Measurements from ENCODE around the gene NUDT22. TPM values are rescaled to one million over a fixed set of nuclear protein-coding genes. Genes with fewer than 3 reads are reported as not detected.

The NUDT22 gene
- total and polyA plus RNA-seq, 5 donors, result 65.7 to 82.1 (median 76.9) TPM

DNA sequence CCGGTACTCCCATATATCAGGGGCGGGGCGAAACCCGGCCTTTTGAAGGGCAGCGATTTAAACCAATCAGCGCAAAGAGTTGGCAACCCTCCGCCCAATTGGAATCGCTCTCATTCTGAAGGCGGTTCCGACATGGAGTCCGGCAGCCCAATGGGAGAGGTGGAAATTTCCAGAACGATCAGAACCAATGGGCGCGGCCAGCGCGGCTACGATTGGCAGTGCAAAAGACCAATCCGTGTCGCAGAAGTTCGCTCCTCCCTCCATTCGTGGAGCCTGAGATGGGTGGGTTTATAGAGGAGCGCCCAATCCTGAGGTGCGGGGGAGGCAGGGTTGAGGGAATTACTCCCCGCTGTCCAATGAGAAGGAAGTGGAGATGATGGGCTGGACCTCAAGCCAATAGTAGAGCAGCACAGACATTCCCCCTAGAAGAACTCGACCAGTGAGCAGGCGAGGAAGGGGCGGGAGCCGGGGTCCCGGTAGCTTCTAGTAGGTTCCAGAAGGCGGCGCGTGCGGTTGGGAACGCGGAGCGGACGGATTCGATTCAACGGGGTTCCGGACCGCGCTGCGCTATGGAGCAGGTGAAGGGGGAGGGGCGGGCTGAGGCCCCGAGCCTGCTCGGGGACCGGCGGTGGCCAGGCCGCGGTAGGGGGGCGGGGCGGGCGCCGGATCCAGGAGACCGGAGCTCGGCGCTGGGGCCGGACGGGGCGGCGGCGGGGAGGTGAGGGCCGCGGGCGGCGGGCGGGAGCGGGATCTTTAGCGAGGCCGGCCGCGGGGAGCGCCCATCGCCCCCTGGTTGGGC is 40.2 kb upstream of the NUDT22 start, which contains the start of gene STIP1:
TSS of gene STIP1 (plus strand) at position 479 of the 799 bp plus-strand sequence. CDS start at position 570, 91 bp downstream.
- intact Hi-C loops (cut with DNase I), result loop anchor here in 1 of 4 donors (5.0 kb wide), 1 partner anchor 116 kb away; the partner anchor contains the start of gene CATSPERZ
- peak; percentile 94 to 95 for ATAC-seq
- H3K9me3 ChIP-seq (ENCODE audit: control insufficient read depth, low read length), result no peaks in the 10 kb centered on the region
- DNase-seq, result peak; percentile 99
- no peaks in the 10 kb centered on the region for H3K27me3 ChIP-seq (ENCODE audit: control insufficient read depth, insufficient read depth)
- under 1% methylated on average over 74 of the region's 74 CpGs for WGBS
- peak within 1 kb of the TSS; percentile 54 for H3K4me3 ChIP-seq (ENCODE audit: low read length)
- peaks cover 6% of the 10 kb centered on the region for H3K4me1 ChIP-seq (ENCODE audit: control insufficient read depth, insufficient read depth, low read length)
- peak within 1 kb of the TSS; percentile 89 for H3K27ac ChIP-seq (ENCODE audit: low read length)

DNA sequence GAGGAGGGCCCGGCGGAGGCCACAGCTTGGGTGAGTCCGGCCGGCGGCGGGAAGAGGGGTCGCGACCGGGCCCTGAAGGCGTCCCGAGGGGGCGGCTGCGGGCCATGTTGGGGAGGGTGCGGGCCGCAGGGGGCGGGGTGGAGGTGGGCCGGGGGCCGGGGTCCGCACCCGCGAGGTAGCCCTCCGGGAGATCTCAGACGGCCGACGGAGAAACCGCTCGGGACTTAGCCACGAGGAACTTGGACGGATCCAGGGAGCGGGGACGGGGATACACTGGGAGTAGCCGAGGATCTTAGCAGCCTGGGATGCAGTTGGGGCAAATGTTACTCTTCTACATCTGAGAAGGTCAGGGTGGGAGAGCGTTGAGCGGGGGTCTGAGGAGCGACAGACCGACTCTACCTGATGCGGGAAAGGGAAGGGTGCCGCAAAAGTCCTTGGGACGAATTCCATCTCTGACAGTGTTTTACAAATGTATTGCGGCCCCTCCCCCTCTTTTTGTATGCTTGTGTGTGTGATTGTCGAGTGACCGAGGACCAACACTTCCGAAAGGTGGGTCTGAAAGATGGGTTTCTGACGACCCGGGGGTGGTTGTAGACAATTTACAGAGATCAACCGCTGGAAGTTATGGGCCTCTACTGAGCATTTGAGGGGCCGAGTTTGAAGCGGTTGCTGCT is 39.4 kb upstream of the NUDT22 start:
- H3K9me3 ChIP-seq (ENCODE audit: control insufficient read depth, low read length), result no peaks in the 10 kb centered on the region
- H3K4me1 ChIP-seq (ENCODE audit: control insufficient read depth, insufficient read depth, low read length), result peaks cover 6% of the 10 kb centered on the region
- H3K27me3 ChIP-seq (ENCODE audit: control insufficient read depth, insufficient read depth), result no peaks in the 10 kb centered on the region
- intact Hi-C loops (cut with DNase I), result loop anchor here in 1 of 4 donors (5.0 kb wide), 1 partner anchor 116 kb away; the partner anchor contains the start of gene CATSPERZ
- no peak overlapping the region for H3K4me3 ChIP-seq (ENCODE audit: low read length)
- peak in 1 of 3 donors; percentile 24 for DNase-seq
- under 1% methylated on average over 48 of the region's 48 CpGs for WGBS
- ATAC-seq, result no peak
- H3K27ac ChIP-seq (ENCODE audit: low read length), result no peak overlapping the region

DNA sequence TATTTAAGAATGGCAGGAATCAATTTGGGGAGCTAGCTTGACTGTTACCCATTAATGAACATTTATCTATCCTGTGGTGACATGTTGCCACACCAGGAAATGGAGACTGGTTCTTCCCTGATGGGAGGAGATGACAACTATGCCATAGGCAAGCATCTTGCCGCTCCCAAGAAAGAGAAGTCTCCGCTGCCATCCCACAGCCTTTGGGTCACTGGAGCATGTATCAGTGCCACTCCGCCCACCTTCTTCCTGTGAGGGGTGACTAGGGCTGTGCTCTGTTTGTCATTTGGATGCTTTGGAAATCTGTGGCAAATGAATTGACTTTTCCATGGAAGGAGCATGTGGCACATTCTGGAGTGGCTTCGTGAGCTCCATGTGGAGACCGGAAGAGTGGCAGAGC is 33.6 kb upstream of the NUDT22 start:
- WGBS, result 92% methylated on average over 5 of the region's 5 CpGs
- Histone ChIP-seq H3K27me3 (ENCODE audit: control insufficient read depth, insufficient read depth) (no peaks in the 10 kb centered on the region), H3K27ac (ENCODE audit: low read length) (no peak overlapping the region), H3K9me3 (ENCODE audit: control insufficient read depth, low read length) (no peaks in the 10 kb centered on the region), H3K4me1 (ENCODE audit: control insufficient read depth, insufficient read depth, low read length) (no peaks in the 10 kb centered on the region), H3K4me3 (ENCODE audit: low read length) (no peak overlapping the region)
- ATAC-seq (no peak), DNase-seq (no peak)
- intact Hi-C loops (cut with DNase I), result no loop called here

DNA sequence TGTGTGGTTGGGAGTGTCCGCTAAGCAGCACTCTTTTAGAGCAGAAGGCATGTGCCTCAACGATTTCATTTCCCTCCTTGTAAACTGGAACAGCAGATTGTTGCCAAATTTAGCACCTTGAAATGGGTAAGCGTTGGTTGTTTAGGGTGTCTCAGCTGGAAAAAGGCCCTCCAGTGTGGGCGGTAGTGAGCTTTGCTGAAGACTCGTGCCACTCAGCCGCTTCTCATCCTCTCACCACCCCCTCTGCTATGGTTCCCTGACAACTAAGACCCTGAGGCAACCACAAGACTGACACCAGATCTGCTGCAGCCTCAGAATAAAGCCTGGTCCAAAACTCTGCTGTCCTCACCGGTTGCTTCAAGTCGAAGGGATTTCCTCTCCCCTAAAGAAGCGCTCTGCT is 29.4 kb upstream of the NUDT22 start:
- Histone ChIP-seq H3K27me3 (ENCODE audit: control insufficient read depth, insufficient read depth) (no peaks in the 10 kb centered on the region), H3K4me3 (ENCODE audit: low read length) (no peak overlapping the region), H3K27ac (ENCODE audit: low read length) (no peak overlapping the region), H3K4me1 (ENCODE audit: control insufficient read depth, insufficient read depth, low read length) (no peaks in the 10 kb centered on the region), H3K9me3 (ENCODE audit: control insufficient read depth, low read length) (no peaks in the 10 kb centered on the region)
- intact Hi-C loops (cut with DNase I), result no loop called here
- no peak for DNase-seq
- ATAC-seq, result no peak
- 80% methylated on average over 9 of the region's 9 CpGs for WGBS

DNA sequence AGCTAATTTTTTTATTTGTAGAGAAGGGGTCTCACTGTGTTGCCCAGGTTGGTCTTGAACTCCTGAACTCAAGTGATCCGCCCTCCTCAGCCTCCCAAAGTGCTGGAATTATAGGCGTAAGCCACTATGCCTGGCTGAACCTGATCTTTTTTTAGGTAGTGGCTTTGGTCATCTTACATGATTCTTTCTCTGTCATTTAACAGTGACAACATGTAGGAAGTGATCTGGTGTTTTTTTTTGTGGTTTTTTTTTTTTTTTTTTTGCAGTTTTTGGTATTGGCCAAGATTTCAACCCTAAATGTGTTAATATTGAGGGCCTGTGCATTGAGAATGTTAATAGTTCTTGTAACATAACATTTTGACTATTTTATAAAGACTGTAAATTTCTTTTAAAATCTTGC is 27.6 kb upstream of the NUDT22 start:
- Histone ChIP-seq H3K4me1 (ENCODE audit: control insufficient read depth, insufficient read depth, low read length) (no peaks in the 10 kb centered on the region), H3K9me3 (ENCODE audit: control insufficient read depth, low read length) (no peaks in the 10 kb centered on the region), H3K27ac (ENCODE audit: low read length) (no peak overlapping the region), H3K27me3 (ENCODE audit: control insufficient read depth, insufficient read depth) (no peaks in the 10 kb centered on the region), H3K4me3 (ENCODE audit: low read length) (no peak overlapping the region)
- intact Hi-C loops (cut with DNase I), result no loop called here
- DNase-seq, result no peak
- no peak for ATAC-seq
- 99% methylated on average over 2 of the region's 2 CpGs for WGBS

DNA sequence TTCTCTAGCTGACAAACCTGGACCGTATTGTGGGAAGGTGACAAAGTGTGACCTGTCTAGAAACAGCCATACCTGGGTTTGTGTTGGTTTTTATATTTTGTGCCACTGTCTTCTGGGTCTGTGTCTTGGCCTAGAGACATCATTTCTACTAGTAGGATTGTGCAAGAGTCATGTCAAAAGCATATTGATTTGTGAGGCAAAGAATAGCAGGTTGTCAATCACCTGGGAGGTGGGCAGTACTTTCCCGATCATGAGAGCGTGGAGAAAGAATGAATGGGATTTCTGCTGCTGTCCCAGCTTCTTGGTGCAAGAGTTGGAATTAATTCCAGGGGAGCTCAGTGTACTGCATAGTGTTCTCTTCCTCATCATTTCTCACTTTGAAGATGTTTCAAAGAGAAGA is 24.5 kb upstream of the NUDT22 start:
- Histone ChIP-seq H3K4me3 (ENCODE audit: low read length) (no peak overlapping the region), H3K9me3 (ENCODE audit: control insufficient read depth, low read length) (no peaks in the 10 kb centered on the region), H3K27ac (ENCODE audit: low read length) (no peak overlapping the region), H3K4me1 (ENCODE audit: control insufficient read depth, insufficient read depth, low read length) (no peaks in the 10 kb centered on the region), H3K27me3 (ENCODE audit: control insufficient read depth, insufficient read depth) (no peaks in the 10 kb centered on the region)
- no peak for DNase-seq
- WGBS, result 63% methylated on average over 3 of the region's 3 CpGs
- no peak for ATAC-seq
- intact Hi-C loops (cut with DNase I), result no loop called here

DNA sequence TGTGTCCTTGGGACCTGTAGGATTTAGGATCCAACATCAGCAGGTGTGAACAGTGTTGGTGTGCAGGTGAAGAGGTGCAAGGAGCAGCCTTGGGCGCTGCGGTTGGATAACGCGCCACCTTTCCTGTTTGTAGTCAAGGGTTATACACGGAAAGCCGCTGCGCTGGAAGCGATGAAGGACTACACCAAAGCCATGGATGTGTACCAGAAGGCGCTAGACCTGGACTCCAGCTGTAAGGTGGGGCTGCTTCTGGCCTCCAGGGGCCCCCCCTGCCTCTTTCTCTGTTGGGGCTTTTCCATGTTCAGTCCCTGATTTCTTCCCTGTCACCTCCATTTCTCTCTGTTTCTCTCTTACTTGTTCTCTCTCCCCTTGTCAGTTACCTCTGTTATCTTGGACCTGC is 23.1 kb upstream of the NUDT22 start:
- Histone ChIP-seq H3K27ac (ENCODE audit: low read length) (no peak overlapping the region), H3K4me1 (ENCODE audit: control insufficient read depth, insufficient read depth, low read length) (no peaks in the 10 kb centered on the region), H3K9me3 (ENCODE audit: control insufficient read depth, low read length) (no peaks in the 10 kb centered on the region), H3K27me3 (ENCODE audit: control insufficient read depth, insufficient read depth) (no peaks in the 10 kb centered on the region), H3K4me3 (ENCODE audit: low read length) (no peak overlapping the region)
- WGBS, result 95% methylated on average over 9 of the region's 9 CpGs
- ATAC-seq, result no peak
- no peak for DNase-seq
- intact Hi-C loops (cut with DNase I), result no loop called here

DNA sequence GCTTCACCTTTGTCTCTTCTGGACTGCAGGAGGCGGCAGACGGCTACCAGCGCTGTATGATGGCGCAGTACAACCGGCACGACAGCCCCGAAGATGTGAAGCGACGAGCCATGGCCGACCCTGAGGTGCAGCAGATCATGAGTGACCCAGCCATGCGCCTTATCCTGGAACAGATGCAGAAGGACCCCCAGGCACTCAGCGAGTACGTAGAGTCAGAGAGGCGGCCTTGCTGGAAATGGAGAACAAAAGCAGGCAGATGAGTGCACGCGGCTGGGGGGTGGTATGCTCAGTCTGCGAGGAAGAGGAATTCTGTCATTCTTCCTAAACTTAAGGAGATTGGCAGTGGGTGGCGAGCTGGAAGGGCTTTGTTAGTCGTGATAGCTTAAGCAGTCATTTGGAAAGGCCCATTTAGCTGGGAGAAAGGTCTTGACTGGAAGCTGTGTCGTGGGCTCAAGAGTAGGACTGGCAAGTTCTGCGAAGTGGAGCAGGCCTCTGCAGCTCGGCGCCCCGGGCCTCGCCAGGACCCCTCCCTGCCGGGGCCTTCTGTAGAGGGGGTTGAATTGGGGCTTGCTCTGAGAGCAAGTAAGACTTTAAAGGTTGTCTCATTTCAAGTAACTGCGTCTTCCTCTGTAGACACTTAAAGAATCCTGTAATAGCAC is 22.5 kb upstream of the NUDT22 start:
- no peaks in the 10 kb centered on the region for H3K27me3 ChIP-seq (ENCODE audit: control insufficient read depth, insufficient read depth)
- H3K9me3 ChIP-seq (ENCODE audit: control insufficient read depth, low read length), result no peaks in the 10 kb centered on the region
- intact Hi-C loops (cut with DNase I), result loop anchor here in 1 of 4 donors (2.0 kb wide), 1 partner anchor 97 kb away; the partner anchor contains the start of gene CATSPERZ
- DNase-seq, result no peak
- ATAC-seq, result no peak
- WGBS, result 90% methylated on average over 27 of the region's 27 CpGs
- no peak overlapping the region for H3K27ac ChIP-seq (ENCODE audit: low read length)
- no peak overlapping the region for H3K4me3 ChIP-seq (ENCODE audit: low read length)
- no peaks in the 10 kb centered on the region for H3K4me1 ChIP-seq (ENCODE audit: control insufficient read depth, insufficient read depth, low read length)

DNA sequence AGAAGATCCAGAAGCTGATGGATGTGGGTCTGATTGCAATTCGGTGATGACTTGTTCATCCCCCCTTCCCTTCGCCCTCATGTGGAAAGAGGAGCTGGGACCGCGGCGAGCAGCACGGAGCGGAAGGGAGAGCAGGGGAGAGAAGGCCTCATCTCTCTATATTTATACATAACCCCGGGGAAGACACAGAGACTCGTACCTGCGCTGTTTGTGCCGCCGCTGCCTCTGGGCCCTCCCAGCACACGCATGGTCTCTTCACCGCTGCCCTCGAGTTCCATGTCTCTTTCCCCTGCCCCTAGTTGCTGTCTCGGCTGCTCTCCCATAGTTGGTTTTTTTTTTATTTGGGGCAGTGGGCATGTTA is 22.0 kb upstream of the NUDT22 start:
- WGBS, result 85% methylated on average over 16 of the region's 16 CpGs
- ATAC-seq (no peak), DNase-seq (no peak)
- H3K27me3 ChIP-seq (ENCODE audit: control insufficient read depth, insufficient read depth), result no peaks in the 10 kb centered on the region
- H3K27ac ChIP-seq (ENCODE audit: low read length), result no peak overlapping the region
- H3K9me3 ChIP-seq (ENCODE audit: control insufficient read depth, low read length), result no peaks in the 10 kb centered on the region
- no peak overlapping the region for H3K4me3 ChIP-seq (ENCODE audit: low read length)
- intact Hi-C loops (cut with DNase I), result loop anchor here in 1 of 4 donors (2.0 kb wide), 1 partner anchor 97 kb away; the partner anchor contains the start of gene CATSPERZ
- no peaks in the 10 kb centered on the region for H3K4me1 ChIP-seq (ENCODE audit: control insufficient read depth, insufficient read depth, low read length)

DNA sequence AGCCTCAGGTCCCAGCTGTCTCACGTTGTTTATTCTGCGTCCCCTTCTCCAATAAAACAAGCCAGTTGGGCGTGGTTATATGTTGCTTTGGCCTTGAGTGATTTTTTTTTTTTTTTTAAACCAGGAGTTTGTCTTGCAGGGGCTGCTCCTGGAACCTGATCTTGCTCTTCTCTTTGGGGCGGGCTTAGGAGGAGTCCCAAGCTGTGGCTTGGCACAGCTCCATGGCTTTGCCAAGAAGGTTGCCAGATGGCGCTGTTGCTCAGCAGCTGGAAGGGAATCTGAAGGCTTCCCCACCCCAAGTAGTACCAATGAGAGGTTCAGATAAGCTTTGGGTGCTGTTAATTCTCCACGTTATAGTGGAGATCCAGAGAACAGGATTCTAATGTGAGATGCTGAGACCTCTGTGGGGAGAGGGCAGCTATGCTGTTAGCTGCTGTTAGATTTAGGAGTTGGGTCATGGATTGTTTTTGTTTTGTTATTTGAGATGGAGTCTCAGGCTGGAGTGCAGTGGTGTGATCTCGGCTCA is 21.5 kb upstream of the NUDT22 start:
- intact Hi-C loops (cut with DNase I), result loop anchor here in 1 of 4 donors (2.0 kb wide), 1 partner anchor 96 kb away; the partner anchor contains the start of gene CATSPERZ
- Histone ChIP-seq H3K4me3 (ENCODE audit: low read length) (no peak overlapping the region), H3K4me1 (ENCODE audit: control insufficient read depth, insufficient read depth, low read length) (no peaks in the 10 kb centered on the region), H3K27me3 (ENCODE audit: control insufficient read depth, insufficient read depth) (no peaks in the 10 kb centered on the region), H3K27ac (ENCODE audit: low read length) (no peak overlapping the region), H3K9me3 (ENCODE audit: control insufficient read depth, low read length) (no peaks in the 10 kb centered on the region)
- DNase-seq, result peak; percentile 88 to 94 (median 92)
- WGBS, result 37% methylated on average over 7 of the region's 7 CpGs
- peak; percentile 49 to 51 for ATAC-seq
